SK-N-SH (cell line): ENCODE measurements around the gene ASS1. TPM values are rescaled to one million over a fixed set of nuclear protein-coding genes. Genes with fewer than 3 reads are reported as not detected.

ENCODE experiments used
- CTCF ChIA-PET: fragments of 300-600, 350-600 bp; formaldehyde crosslinking; extraction: SDS; loops from one replicate; lab custom pipeline; 2021; lab: Yijun Ruan, JAX
- POLR2A ChIA-PET: fragments of 350-600 bp; sonication (Branson Sonifier 250); formaldehyde crosslinking; extraction: SDS; loops from one replicate; lab custom pipeline; 2020; ENCODE audit warnings: antibody characterized with exemption, inconsistent platforms; lab: Yijun Ruan, JAX
- DNase-seq: peaks from one replicate; pipeline ENCODE4 v3.0.0; 2012
- H2AFZ ChIP-seq: fragments of 200-600 bp; sonication (generic); 2 replicates; pipeline ENCODE4 v1.8.1; 2016; ENCODE audit warnings: antibody characterized with exemption, mild to moderate bottlenecking, low read depth
- H3F3A ChIP-seq: fragments of 200-600 bp; sonication (generic); replicated peaks from 2 replicates; pipeline ENCODE3; 2016; ENCODE audit warnings: antibody characterized with exemption, mild to moderate bottlenecking; ENCODE audit not compliant: insufficient read depth
- H3K27ac ChIP-seq, 2 experiments: fragments of 200-500 bp in 1 of 2; fragments of 200-600 bp in 1 of 2; sonication (Bioruptor generic) in 1 of 2; sonication (generic), shearing (Covaris generic) in 1 of 2; 2 replicates each; pipeline versions ENCODE4 v1.5.1 to v1.6.1; 2014 to 2016; ENCODE audit warnings: low read depth in 2 of 2, inconsistent platforms in 1 of 2, low read length in 1 of 2, mild to moderate bottlenecking in 1 of 2, mixed read lengths in 1 of 2
- H3K27me3 ChIP-seq: fragments of 200-600 bp; sonication (generic), shearing (Covaris generic); 2 replicates; pipeline ENCODE4 v1.6.1; 2016; ENCODE audit warnings: mixed run types; ENCODE audit not compliant: insufficient read depth
- H3K36me3 ChIP-seq, 2 experiments: fragments of 200-500 bp in 1 of 2; fragments of 200-600 bp in 1 of 2; sonication (Bioruptor generic) in 1 of 2; sonication (generic) in 1 of 2; replicated peaks in 1 of 2; 2 replicates each; pipeline versions ENCODE3 to v1.5.1; 2014 to 2016; ENCODE audit warnings: low read length in 1 of 2, mild to moderate bottlenecking in 1 of 2; ENCODE audit not compliant: insufficient read depth in 2 of 2, control insufficient read depth in 1 of 2
- H3K4me1 ChIP-seq, 2 experiments: fragments of 200-500 bp in 1 of 2; fragments of 200-600 bp in 1 of 2; sonication (Bioruptor generic) in 1 of 2; sonication (generic), shearing (Covaris generic) in 1 of 2; 2 replicates each; pipeline versions ENCODE4 v1.5.1 to v1.6.1; 2014 to 2016; ENCODE audit warnings: low read depth in 1 of 2, low read length in 1 of 2, mixed run types in 1 of 2; ENCODE audit not compliant: insufficient read depth in 2 of 2, control insufficient read depth in 1 of 2
- H3K4me2 ChIP-seq: fragments of 200-600 bp; sonication (generic), shearing (Covaris generic); 2 replicates; pipeline ENCODE4 v1.6.1; 2017; ENCODE audit warnings: mixed run types
- H3K4me3 ChIP-seq, 2 experiments: fragments of 200-500 bp in 1 of 2; fragments of 200-600 bp in 1 of 2; sonication (Bioruptor generic) in 1 of 2; sonication (generic), shearing (Covaris generic) in 1 of 2; 2 replicates each; pipeline versions ENCODE4 v1.5.1 to v1.8.1; 2014 to 2016; ENCODE audit warnings: low read depth in 2 of 2, inconsistent platforms in 1 of 2, low read length in 1 of 2, mild to moderate bottlenecking in 1 of 2, mixed read lengths in 1 of 2, moderate library complexity in 1 of 2
- H3K79me2 ChIP-seq: fragments of 200-600 bp; sonication (generic); 2 replicates; pipeline ENCODE4 v1.8.1; 2017; ENCODE audit warnings: mild to moderate bottlenecking; ENCODE audit not compliant: insufficient read depth
- H3K9ac ChIP-seq: fragments of 200-600 bp; sonication (generic); 2 replicates; pipeline ENCODE4 v1.6.1; 2017; ENCODE audit warnings: mixed run types
- H3K9me2 ChIP-seq: fragments of 200-600 bp; sonication (generic); 2 replicates; pipeline ENCODE4 v1.6.1; 2017; ENCODE audit warnings: mixed run types
- H3K9me3 ChIP-seq: fragments of 200-600 bp; sonication (generic); 2 replicates; pipeline ENCODE4 v1.6.1; 2017; ENCODE audit warnings: mixed run types, mild to moderate bottlenecking, moderate library complexity
- H4K20me1 ChIP-seq: fragments of 200-600 bp; sonication (generic); 2 replicates; pipeline ENCODE4 v1.6.1; 2017; ENCODE audit warnings: mild to moderate bottlenecking, mixed run types; ENCODE audit not compliant: insufficient read depth
- ELF1 ChIP-seq: IDR thresholded peaks from 2 replicates; pipeline ENCODE4 v1.4.0; 2012
- EP300 ChIP-seq, 2 experiments: IDR thresholded peaks; 2 replicates each; pipeline versions ENCODE4 v1.4.0 to v1.6.1; 2012; ENCODE audit warnings: borderline replicate concordance in 1 of 2, low read depth in 1 of 2, low read length in 1 of 2
- FOXM1 ChIP-seq: IDR thresholded peaks from 2 replicates; pipeline ENCODE4 v1.4.0; 2012; ENCODE audit warnings: low read depth, mild to moderate bottlenecking
- NRF1 ChIP-seq: IDR thresholded peaks from 2 replicates; pipeline ENCODE4 v1.6.1; 2012; ENCODE audit warnings: low read depth, mild to moderate bottlenecking, low read length
- RAD21 ChIP-seq: IDR thresholded peaks from 2 replicates; pipeline ENCODE4 v1.6.1; 2012; ENCODE audit warnings: mild to moderate bottlenecking, low read length
- RFX5 ChIP-seq: IDR thresholded peaks from 2 replicates; pipeline ENCODE4 v1.6.1; 2012; ENCODE audit warnings: mild to moderate bottlenecking, improper control_type of control experiment, low read length
- RXRA ChIP-seq: IDR thresholded peaks from 2 replicates; pipeline ENCODE4 v1.4.0; 2012; ENCODE audit warnings: low read depth, mild to moderate bottlenecking, borderline replicate concordance
- TAF1 ChIP-seq: IDR thresholded peaks from 2 replicates; pipeline ENCODE4 v1.6.1; 2012; ENCODE audit warnings: low read depth, mild to moderate bottlenecking, low read length, moderate library complexity, borderline replicate concordance
- YY1 ChIP-seq: IDR thresholded peaks from 2 replicates; pipeline ENCODE4 v1.4.0; 2012; ENCODE audit warnings: low read depth, mild to moderate bottlenecking
- WGBS: methylation state at CpG from one replicate; pipeline ENCODE4 v1.1.6; 2017; ENCODE audit warnings: low lambda C conversion rate; 5-methylcytosine and 5-hydroxymethylcytosine counted together
- polyA plus RNA-seq, 3 experiments: library from polyadenylated mRNA; depleted of rRNA; stranded (reverse); fragments of >200 nt; gene quantifications; 2 replicates each; pipeline ENCODE4 v1.2.3, GENCODE V29; 2012
- TF ChIP-seq, protein P1 (sequence below): IDR thresholded peaks from 2 replicates; pipeline ENCODE4 v1.6.1; 2012; ENCODE audit warnings: mild to moderate bottlenecking, low read depth, low read length, moderate library complexity
- TF ChIP-seq, protein P2 (sequence below): IDR thresholded peaks from 2 replicates; pipeline ENCODE4; 2012
- TF ChIP-seq, protein P3 (sequence below): fragments of 150-350 bp; IDR thresholded peaks from 2 replicates; pipeline ENCODE4 v1.6.1; 2016; ENCODE audit warnings: mild to moderate bottlenecking, low read depth, low read length

Gene ASS1
- polyA plus RNA-seq, 1 of the 3 experiments (the other 2 are of a cell fraction), result 0.59 TPM

DNA sequence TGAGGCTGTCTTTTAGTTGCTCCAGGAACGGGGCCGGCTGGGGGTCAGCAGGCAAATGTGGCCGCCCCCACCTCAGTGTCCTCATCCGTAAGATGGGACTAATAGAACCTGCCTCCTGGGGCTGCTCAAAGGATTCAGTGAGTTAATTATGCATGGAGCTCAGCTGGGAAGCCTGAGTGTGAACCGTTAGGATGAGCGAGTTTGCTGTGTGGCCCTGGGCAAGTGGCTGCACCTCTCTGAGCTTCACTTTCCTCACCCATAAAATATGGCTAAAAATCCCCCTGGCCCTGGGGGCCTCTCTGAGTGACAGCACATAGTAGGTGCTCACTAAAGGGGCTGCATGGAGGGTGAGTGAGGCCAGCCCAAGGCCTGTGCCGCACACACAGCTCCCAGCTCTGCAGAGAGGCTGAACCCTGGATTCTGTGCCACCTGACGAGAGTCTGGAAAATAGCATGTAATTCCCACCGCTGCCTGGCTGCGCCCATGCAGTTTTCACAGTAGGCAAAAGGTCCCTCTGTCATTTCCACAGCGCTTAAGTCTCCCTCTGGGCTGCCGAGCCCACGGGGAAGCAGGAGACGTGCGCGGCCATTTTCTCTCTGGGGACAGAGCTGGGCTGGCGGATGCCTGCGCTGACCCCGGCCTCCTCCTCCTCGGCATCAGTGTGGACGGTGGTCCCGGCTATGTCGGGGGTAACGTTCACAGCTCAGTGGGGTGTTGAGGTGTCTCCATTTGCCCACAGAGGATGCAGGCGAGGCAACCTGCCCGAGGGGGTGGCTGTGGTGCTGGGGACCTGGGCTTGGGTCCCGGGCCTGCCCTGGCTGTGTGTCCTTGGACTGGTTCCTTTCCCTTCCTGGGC lies 18.2 kb downstream of the ASS1 start:
- no peak overlapping the region for H3K4me3 ChIP-seq
- no peaks in the 10 kb centered on the region for H4K20me1 ChIP-seq
- H3K27ac ChIP-seq, result no peak overlapping the region
- H3K4me1 ChIP-seq, result peaks cover 0 to 5% of the 10 kb centered on the region in 2 experiments; a peak in 1 of 4 replicates
- no peak overlapping the region for H3K9ac ChIP-seq
- no peaks in the 10 kb centered on the region for H3K9me3 ChIP-seq
- H3F3A ChIP-seq, result no peaks in the 10 kb centered on the region
- H3K79me2 ChIP-seq, result no peaks in the 10 kb centered on the region
- POLR2A ChIA-PET, result no interaction called here
- DNase-seq, result no peak
- H3K4me2 ChIP-seq, result no peak overlapping the region
- no peak overlapping the region for H2AFZ ChIP-seq
- no peaks in the 10 kb centered on the region for H3K9me2 ChIP-seq
- CTCF ChIA-PET, result interaction anchor here (1.0 to 28.4 kb wide), 8 partner anchors 9 to 238 kb away, joined by 3 to 520 read pairs (median 4); no protein-coding TSS in a partner anchor
- no peaks in the 10 kb centered on the region for H3K36me3 ChIP-seq
- H3K27me3 ChIP-seq, result 0 out of 2 replicates have a peak, but pooled peaks cover 1% of the 10 kb centered on the region
- 84% methylated on average over 16 of the region's 27 CpGs for WGBS
- TF ChIP-seq, protein P1, sequence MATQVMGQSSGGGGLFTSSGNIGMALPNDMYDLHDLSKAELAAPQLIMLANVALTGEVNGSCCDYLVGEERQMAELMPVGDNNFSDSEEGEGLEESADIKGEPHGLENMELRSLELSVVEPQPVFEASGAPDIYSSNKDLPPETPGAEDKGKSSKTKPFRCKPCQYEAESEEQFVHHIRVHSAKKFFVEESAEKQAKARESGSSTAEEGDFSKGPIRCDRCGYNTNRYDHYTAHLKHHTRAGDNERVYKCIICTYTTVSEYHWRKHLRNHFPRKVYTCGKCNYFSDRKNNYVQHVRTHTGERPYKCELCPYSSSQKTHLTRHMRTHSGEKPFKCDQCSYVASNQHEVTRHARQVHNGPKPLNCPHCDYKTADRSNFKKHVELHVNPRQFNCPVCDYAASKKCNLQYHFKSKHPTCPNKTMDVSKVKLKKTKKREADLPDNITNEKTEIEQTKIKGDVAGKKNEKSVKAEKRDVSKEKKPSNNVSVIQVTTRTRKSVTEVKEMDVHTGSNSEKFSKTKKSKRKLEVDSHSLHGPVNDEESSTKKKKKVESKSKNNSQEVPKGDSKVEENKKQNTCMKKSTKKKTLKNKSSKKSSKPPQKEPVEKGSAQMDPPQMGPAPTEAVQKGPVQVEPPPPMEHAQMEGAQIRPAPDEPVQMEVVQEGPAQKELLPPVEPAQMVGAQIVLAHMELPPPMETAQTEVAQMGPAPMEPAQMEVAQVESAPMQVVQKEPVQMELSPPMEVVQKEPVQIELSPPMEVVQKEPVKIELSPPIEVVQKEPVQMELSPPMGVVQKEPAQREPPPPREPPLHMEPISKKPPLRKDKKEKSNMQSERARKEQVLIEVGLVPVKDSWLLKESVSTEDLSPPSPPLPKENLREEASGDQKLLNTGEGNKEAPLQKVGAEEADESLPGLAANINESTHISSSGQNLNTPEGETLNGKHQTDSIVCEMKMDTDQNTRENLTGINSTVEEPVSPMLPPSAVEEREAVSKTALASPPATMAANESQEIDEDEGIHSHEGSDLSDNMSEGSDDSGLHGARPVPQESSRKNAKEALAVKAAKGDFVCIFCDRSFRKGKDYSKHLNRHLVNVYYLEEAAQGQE, result no peak
- no peak for TF ChIP-seq YY1
- TF ChIP-seq, protein P2, sequence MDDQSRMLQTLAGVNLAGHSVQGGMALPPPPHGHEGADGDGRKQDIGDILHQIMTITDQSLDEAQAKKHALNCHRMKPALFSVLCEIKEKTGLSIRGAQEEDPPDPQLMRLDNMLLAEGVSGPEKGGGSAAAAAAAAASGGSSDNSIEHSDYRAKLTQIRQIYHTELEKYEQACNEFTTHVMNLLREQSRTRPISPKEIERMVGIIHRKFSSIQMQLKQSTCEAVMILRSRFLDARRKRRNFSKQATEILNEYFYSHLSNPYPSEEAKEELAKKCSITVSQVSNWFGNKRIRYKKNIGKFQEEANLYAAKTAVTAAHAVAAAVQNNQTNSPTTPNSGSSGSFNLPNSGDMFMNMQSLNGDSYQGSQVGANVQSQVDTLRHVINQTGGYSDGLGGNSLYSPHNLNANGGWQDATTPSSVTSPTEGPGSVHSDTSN, result no peak
- no peak for TF ChIP-seq FOXM1
- no peak for TF ChIP-seq NRF1
- TF ChIP-seq RXRA, result no peak
- TF ChIP-seq, all 33 proteins: peak for 0

DNA sequence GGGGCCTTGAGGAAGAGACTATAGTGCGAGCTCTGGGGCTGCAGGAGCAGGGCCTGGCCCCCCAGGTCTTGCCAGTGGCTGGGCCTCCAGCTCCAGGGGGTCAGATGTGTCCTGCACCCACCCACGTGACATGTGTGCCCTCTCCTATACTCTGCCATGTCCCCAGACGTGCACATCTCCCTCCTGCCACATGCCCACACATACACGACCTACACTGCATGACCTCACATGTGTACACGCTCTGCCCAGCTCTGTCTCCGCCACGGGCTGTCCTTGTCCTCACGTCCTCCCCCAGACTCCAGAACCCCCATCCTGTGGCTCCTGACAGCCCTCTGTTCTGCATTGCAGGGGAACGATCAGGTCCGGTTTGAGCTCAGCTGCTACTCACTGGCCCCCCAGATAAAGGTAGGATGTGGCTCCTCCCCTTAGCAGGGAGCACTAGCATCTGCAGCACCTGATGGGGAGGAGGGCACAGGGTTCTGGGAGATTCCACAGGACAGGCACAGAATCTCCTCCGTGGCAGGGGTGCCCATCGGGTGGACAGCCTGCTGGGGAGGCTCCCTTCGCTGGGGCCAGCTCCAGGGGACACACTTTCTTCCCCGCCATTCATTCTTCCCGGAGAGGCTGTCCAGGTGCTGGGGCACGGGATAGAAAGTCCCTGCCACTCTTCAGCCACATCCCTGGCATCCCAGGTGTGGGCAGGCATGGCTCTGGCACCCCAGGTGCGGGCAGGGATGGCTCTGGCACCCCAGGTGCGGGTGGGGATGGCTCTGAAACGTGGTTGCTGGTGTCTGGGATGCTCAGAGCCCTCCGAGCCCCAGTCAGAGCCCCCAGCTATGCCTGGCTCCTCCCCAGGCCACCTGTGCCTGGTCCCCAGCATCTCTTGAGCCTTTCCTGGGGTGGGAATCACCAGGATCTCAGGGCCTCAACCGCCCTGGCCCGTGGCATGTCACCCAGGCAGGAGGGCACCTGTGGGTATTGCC lies 19.3 kb downstream of the ASS1 start:
- 64% methylated on average over 17 of the region's 22 CpGs for WGBS
- no peak for DNase-seq
- Histone ChIP-seq H3K79me2 (no peaks in the 10 kb centered on the region), H3K9me2 (no peaks in the 10 kb centered on the region), H2AFZ (no peak overlapping the region), H3K4me1 (peaks cover 0 to 5% of the 10 kb centered on the region in 2 experiments; a peak in 1 of 4 replicates), H3K4me2 (no peak overlapping the region), H3K9me3 (no peaks in the 10 kb centered on the region), H3K4me3 (no peak overlapping the region), H3K27me3 (no peaks in the 10 kb centered on the region), H3K36me3 (no peaks in the 10 kb centered on the region), H3K9ac (no peak overlapping the region), H4K20me1 (no peaks in the 10 kb centered on the region), H3K27ac (no peak overlapping the region), H3F3A (no peaks in the 10 kb centered on the region)
- POLR2A ChIA-PET, result no interaction called here
- CTCF ChIA-PET, result interaction anchor here (1.1 to 28.4 kb wide), 4 partner anchors 32 to 237 kb away, joined by 3 to 520 read pairs (median 4); no protein-coding TSS in a partner anchor
- TF ChIP-seq, protein P3, sequence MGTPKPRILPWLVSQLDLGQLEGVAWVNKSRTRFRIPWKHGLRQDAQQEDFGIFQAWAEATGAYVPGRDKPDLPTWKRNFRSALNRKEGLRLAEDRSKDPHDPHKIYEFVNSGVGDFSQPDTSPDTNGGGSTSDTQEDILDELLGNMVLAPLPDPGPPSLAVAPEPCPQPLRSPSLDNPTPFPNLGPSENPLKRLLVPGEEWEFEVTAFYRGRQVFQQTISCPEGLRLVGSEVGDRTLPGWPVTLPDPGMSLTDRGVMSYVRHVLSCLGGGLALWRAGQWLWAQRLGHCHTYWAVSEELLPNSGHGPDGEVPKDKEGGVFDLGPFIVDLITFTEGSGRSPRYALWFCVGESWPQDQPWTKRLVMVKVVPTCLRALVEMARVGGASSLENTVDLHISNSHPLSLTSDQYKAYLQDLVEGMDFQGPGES, result no peak
- TF ChIP-seq ELF1 (no peak), RFX5 (no peak), EP300 (IDR thresholded peaks at IDR 0.05; ENCODE audit: borderline replicate concordance in 1 of 2, low read depth in 1 of 2, low read length in 1 of 2) (no peak), TAF1 (no peak), RAD21 (no peak), RXRA (no peak)
